ENCODE results near the gene CCDC172.
"Not testable (repeated sequence)": the region's sequence is repeated elsewhere in the genome, so short reads cannot be mapped to it uniquely, and the experiment has no call there.

CCDC172 gene

DNA sequence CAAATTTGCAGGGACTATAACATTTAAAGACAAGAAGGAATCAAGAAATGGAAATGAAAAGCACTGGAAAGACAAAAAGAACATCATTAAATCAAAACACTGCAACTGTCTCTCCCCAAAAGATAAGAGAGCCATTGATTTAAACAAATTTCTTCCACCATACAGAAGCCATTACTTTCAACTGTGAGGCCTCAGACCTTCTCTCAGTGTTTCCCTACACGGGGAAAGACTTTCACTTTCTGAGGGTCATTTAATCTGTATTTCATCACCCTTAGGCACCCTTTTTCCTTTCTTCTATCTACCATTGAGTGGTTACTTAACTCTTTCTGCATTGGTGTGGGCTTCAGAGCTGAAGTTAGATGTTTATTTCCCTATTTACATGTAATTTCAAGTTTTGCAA is 47.5 kb downstream of the CCDC172 start:
- DNase-seq (ENCODE audit: low spot score) = no peak
- TF ChIP-seq, protein P1, sequence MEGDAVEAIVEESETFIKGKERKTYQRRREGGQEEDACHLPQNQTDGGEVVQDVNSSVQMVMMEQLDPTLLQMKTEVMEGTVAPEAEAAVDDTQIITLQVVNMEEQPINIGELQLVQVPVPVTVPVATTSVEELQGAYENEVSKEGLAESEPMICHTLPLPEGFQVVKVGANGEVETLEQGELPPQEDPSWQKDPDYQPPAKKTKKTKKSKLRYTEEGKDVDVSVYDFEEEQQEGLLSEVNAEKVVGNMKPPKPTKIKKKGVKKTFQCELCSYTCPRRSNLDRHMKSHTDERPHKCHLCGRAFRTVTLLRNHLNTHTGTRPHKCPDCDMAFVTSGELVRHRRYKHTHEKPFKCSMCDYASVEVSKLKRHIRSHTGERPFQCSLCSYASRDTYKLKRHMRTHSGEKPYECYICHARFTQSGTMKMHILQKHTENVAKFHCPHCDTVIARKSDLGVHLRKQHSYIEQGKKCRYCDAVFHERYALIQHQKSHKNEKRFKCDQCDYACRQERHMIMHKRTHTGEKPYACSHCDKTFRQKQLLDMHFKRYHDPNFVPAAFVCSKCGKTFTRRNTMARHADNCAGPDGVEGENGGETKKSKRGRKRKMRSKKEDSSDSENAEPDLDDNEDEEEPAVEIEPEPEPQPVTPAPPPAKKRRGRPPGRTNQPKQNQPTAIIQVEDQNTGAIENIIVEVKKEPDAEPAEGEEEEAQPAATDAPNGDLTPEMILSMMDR (IDR thresholded peaks at IDR 0.05; ENCODE audit: extremely low read depth, missing control alignments) = no peak

DNA sequence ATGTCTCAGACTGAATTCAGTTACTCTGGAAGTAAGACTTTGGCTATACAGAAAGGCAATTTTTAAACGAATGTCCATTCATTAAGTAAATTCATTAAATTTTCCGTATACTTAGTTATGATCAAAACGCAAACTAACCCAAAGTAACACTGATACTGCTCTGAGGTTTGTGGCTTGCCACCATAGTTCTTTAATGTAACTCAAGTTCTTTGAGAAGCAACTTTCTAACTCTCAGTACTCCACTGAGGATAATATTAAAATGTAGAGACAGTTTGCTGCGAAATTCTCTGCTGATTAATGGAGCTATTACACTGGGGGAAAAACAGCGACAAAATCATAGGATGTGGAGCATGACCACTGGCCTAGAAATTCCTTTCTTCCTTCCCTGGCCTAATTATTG is 58.0 kb downstream of the CCDC172 start:
- TF ChIP-seq, protein P1 (IDR thresholded peaks at IDR 0.05; ENCODE audit: extremely low read depth, missing control alignments) = no peak
- no peak for DNase-seq (ENCODE audit: low spot score)

DNA sequence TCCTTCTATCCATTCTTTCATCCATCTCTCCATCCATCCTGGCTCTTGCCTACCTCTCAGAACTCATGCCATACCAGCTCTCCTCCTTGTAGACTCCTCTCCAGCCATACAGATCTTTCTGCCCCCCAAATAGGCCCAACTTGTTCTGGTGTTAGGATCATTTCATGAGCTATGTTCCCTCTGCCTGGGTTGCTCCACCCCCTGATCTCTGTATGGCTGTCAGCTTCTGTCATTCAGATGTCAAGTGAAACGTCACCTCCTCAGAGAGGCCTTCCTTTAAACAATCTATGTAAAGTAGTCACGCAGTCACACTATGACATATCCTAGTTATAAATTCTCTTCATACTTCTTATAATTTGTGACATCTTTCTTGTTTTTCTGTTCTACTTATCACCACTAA is 61.1 kb downstream of the CCDC172 start:
- TF ChIP-seq, protein P1 (IDR thresholded peaks at IDR 0.05; ENCODE audit: extremely low read depth, missing control alignments) = no peak
- DNase-seq (ENCODE audit: low spot score) = no peak

DNA sequence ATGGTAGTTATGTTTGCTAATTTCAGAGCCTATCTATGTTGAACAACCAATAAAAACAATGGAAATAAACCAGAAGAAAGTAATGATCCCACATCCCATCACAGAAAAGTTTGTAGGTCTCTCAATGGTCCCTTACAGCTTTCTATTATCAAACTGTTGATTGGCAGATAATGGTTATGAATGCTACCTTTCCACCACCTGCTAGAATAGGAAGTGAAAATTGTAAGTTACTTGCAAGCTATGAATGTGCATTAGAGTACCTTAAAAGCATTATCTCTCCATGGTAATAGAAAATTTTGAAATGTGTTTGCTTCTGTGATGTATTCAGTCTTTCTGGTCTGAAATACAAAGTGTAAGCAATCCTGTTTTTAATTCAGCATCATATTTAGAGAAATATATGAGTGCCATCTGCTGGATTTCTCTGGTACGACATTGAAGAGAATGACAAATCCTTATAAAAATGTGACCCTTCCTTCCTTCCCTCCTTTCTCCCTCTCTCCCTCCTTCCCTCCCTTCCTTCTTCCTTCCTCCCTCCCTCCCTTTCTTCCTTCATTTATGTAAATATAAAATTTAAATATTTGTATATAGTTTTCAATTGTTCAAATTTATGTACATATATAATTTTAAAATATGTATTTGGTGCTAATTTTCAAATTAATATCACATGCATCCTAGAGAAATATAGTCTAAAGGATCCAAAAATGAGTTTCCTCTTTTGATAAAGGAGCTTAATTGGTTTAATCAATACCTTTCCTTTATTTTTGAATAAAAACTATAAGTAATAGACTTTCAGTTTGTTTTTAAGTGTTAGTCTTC is 62.0 kb downstream of the CCDC172 start:
- DNase-seq (ENCODE audit: low spot score) = no peak
- TF ChIP-seq, protein P1 (IDR thresholded peaks at IDR 0.05; ENCODE audit: extremely low read depth, missing control alignments) = no peak

DNA sequence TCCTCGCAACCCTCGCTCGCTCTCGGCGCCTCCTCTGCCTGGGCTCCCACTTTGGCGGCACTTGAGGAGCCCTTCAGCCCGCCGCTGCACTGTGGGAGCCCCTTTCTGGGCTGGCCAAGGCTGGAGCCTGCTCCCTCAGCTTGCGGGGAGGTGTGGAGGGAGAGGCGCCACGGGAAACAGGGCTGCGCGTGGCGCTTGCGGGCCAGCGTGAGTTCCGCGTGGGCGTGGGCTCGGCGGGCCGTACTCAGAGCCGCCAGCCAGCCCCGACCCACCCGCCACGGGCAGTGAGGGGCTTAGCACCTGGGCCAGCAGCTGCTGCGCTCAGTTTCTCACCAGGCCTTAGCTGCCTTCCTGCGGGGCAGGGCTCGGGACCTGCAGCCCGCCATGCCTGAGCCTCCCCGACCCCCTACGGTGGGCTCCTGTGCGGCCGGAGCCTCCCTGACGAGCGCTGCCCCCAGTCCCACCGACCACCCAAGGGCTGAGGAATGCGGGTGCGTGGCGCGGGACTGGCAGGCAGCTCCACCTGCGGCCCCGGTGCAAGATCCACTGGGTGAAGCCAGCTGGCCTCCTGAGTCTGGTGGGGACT is 69.1 kb downstream of the CCDC172 start:
- DNase-seq (ENCODE audit: low spot score) = not testable (repeated sequence)

DNA sequence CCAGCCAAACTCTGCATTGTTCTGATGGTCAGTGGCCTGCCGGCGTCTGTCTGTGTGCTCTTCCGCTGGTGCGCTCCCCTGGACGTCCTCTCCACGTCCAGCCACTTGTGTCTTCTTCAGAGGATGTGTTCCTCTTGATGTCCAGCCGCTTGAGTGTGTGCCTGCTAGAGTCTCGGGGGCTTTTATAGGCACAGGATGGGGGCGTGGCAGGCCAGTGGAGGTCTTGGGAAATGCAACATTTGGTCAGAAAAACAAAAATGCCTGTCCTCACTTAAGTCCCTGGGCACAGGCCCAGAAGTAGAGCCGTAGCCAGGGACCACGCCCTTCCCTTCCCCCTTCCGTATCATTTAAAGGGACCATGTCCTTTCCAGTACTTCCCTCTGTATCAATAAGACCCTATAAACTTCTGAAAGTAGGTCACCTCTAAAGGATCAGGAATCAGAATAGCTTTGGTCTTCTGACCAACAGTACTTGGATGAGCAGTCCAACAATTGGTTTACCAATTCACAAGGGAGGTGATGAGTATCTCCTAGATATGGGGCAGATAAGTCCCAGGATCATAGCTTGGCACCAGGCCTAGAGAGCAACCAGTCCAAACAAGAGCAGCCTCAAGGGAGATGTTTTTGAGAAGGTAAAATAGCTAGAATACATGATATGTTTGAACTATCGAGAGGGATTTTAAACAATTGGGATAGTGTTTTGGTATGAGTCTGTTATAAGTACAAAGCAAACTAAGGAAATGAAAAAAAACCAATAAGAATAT is 71.2 kb downstream of the CCDC172 start:
- no peak for DNase-seq (ENCODE audit: low spot score)
- TF ChIP-seq, protein P1 (IDR thresholded peaks at IDR 0.05; ENCODE audit: extremely low read depth, missing control alignments) = no peak

DNA sequence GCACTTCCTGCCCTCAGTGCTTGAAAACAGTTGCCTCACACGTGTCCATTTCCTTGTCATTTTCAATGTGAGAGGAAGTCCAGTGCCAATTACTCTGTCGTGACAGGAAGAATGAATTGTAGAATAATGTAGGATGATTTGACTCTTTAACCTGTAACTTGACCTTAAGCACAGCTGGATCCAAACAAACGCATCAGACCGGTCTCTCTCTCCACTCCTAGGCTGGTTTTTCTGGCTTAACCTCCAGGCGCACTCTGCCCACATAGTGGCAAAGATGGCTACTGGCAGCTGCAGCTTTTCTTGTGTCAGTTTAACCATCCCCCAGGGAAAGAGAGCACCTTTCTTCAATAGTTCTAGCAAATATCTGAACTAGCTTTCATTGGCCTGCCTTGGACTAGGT is 74.0 kb downstream of the CCDC172 start:
- no peak for DNase-seq (ENCODE audit: low spot score)
- TF ChIP-seq, protein P1 (IDR thresholded peaks at IDR 0.05; ENCODE audit: extremely low read depth, missing control alignments) = no peak

Measured in GM20000 (cell line).